HCT116 (cell line): Measurements from ENCODE around the gene ALB. TPM values are rescaled to one million over a fixed set of nuclear protein-coding genes. Genes with fewer than 3 reads are reported as not detected.

Source experiments
- ATAC-seq: fragments of 200-7000 bp; cut with Tn5 transposase; 2 replicates; pipeline ENCODE4 v1.9.1; 2020; ENCODE audit warnings: mild to moderate bottlenecking, moderate library complexity
- BruUV-seq: library from RNA; stranded (reverse); fragments of 400-500 nt; replicated peaks from 2 replicates; lab custom pipeline; 2021; lab: Mats Ljungman, UMichigan
- CTCF ChIA-PET: fragments of 300-600 bp; sonication (Branson Sonifier 250); formaldehyde crosslinking; loops from one replicate; lab custom pipeline; 2021; ENCODE audit warnings: antibody characterized with exemption; lab: Charles Lee
- POLR2A ChIA-PET: fragments of 300-600, 350-600 bp; sonication (Branson Sonifier 250); formaldehyde crosslinking; loops from one replicate; lab custom pipeline; 2021; ENCODE audit warnings: antibody characterized with exemption; lab: Charles Lee
- RAD21 ChIA-PET, 2 experiments: fragments of 300-600 bp; sonication (Branson Sonifier 250); formaldehyde crosslinking; loops; one replicate each; lab custom pipeline; 2023; ENCODE audit warnings: low total read pairs in 2 of 2; ENCODE audit not compliant: uncharacterized antibody in 2 of 2, unreplicated experiment in 2 of 2, low non-redundant PET in 1 of 2; lab: Charles Lee
- DNase-seq: peaks from one replicate; pipeline ENCODE4 v3.0.0-alpha.2; 2010; ENCODE audit warnings: low read depth, low spot score
- H2AFZ ChIP-seq: fragments of 200-600 bp; shearing (Covaris generic), sonication (generic); 2 replicates; pipeline ENCODE4 v1.6.1; 2017; ENCODE audit warnings: low read depth, mixed run types, mixed read lengths, antibody characterized with exemption, low read length; ENCODE audit not compliant: poor library complexity, severe bottlenecking
- H3K27ac ChIP-seq: 2 replicates; pipeline ENCODE4 v1.5.1; 2012; ENCODE audit warnings: low read depth, low read length
- H3K27me3 ChIP-seq: fragments of 200-600 bp; sonication (generic); 2 replicates; pipeline ENCODE4 v1.6.1; 2016; ENCODE audit warnings: mixed run types, low read length, mixed read lengths; ENCODE audit not compliant: insufficient read depth
- H3K36me3 ChIP-seq, 2 experiments: fragments of 200-500 bp in 1 of 2; fragments of 200-600 bp in 1 of 2; sonication (Bioruptor generic) in 1 of 2; sonication (generic) in 1 of 2; 2 replicates each; pipeline versions ENCODE4 v1.5.1 to v1.6.1; 2014 to 2016; ENCODE audit warnings: low read length in 2 of 2, inconsistent platforms in 1 of 2, mixed read lengths in 1 of 2, mixed run types in 1 of 2; ENCODE audit not compliant: insufficient read depth in 2 of 2, control insufficient read depth in 1 of 2
- H3K4me1 ChIP-seq, 2 experiments: fragments of 200-600 bp in 1 of 2; sonication (generic) in 1 of 2; 2 replicates each; pipeline versions ENCODE4 v1.5.1 to v1.6.1; 2012 to 2017; ENCODE audit warnings: low read length in 2 of 2, inconsistent platforms in 1 of 2, mild to moderate bottlenecking in 1 of 2, mixed read lengths in 1 of 2, mixed run types in 1 of 2, moderate library complexity in 1 of 2; ENCODE audit not compliant: insufficient read depth in 2 of 2, control insufficient read depth in 1 of 2
- H3K4me2 ChIP-seq: fragments of 200-600 bp; sonication (generic); 2 replicates; pipeline ENCODE4 v1.6.1; 2017; ENCODE audit warnings: mixed run types, low read length, mixed read lengths
- H3K4me3 ChIP-seq, 2 experiments: fragments of 200-600 bp in 1 of 2; sonication (generic) in 1 of 2; replicated peaks in 1 of 2; 2 replicates each; pipeline ENCODE4 v1.5.1; 2011 to 2016; ENCODE audit warnings: low read length in 2 of 2, control low read depth in 1 of 2, low read depth in 1 of 2, mild to moderate bottlenecking in 1 of 2, mixed read lengths in 1 of 2, mixed run types in 1 of 2
- H3K79me2 ChIP-seq: fragments of 200-600 bp; sonication (generic); 2 replicates; pipeline ENCODE4 v1.6.1; 2017; ENCODE audit warnings: mild to moderate bottlenecking, mixed run types, low read length, moderate library complexity, mixed read lengths; ENCODE audit not compliant: insufficient read depth
- H3K9ac ChIP-seq: fragments of 200-600 bp; sonication (generic); 2 replicates; pipeline ENCODE4 v1.6.1; 2016; ENCODE audit warnings: low read length, mixed read lengths
- H3K9me2 ChIP-seq: fragments of 200-600 bp; sonication (generic), shearing (Covaris generic); 2 replicates; pipeline ENCODE4 v1.6.1; 2017; ENCODE audit warnings: mixed run types, mild to moderate bottlenecking, moderate library complexity; ENCODE audit not compliant: insufficient read depth
- H3K9me3 ChIP-seq, 2 experiments: fragments of 200-500 bp in 1 of 2; fragments of 200-600 bp in 1 of 2; sonication (Bioruptor generic) in 1 of 2; sonication (generic) in 1 of 2; 2 replicates each; pipeline ENCODE4 v1.6.1; 2014 to 2017; ENCODE audit warnings: low read length in 2 of 2, mixed read lengths in 2 of 2, inconsistent platforms in 1 of 2, low read depth in 1 of 2, mild to moderate bottlenecking in 1 of 2, mixed run types in 1 of 2, moderate library complexity in 1 of 2; ENCODE audit not compliant: control insufficient read depth in 1 of 2, insufficient read depth in 1 of 2
- H4K20me1 ChIP-seq: fragments of 200-600 bp; sonication (generic), shearing (Covaris generic); 2 replicates; pipeline ENCODE4 v1.6.1; 2017; ENCODE audit warnings: mixed run types, mild to moderate bottlenecking, moderate library complexity; ENCODE audit not compliant: insufficient read depth
- CBX3 ChIP-seq: IDR thresholded peaks from 2 replicates; pipeline ENCODE4 v1.6.1; 2012; ENCODE audit warnings: low read depth
- CEBPB ChIP-seq: IDR thresholded peaks from 2 replicates; pipeline ENCODE4 v1.6.1; 2012; ENCODE audit warnings: low read depth
- ELF1 ChIP-seq: IDR thresholded peaks from 2 replicates; pipeline ENCODE4 v1.6.1; 2012; ENCODE audit warnings: low read depth, borderline replicate concordance
- EZH2 ChIP-seq: fragments of 200-600 bp; sonication (generic); IDR thresholded peaks from 2 replicates; pipeline ENCODE4 v1.6.1; 2017; ENCODE audit warnings: antibody characterized with exemption, mixed run types
- EZH2phosphoT487 ChIP-seq: fragments of 200-600 bp; IDR thresholded peaks from 2 replicates; pipeline ENCODE4 v1.6.1; 2018; ENCODE audit warnings: antibody characterized with exemption, borderline replicate concordance
- FOSL1 ChIP-seq: IDR thresholded peaks from 2 replicates; pipeline ENCODE4 v1.6.1; 2012; ENCODE audit warnings: low read depth
- POLR2AphosphoS5 ChIP-seq: IDR thresholded peaks from 2 replicates; pipeline ENCODE4 v1.6.1; 2011; ENCODE audit warnings: mild to moderate bottlenecking, low read depth, low read length, moderate library complexity
- RAD21 ChIP-seq: IDR thresholded peaks from 2 replicates; pipeline ENCODE4 v1.6.1; 2012; ENCODE audit warnings: low read depth, mild to moderate bottlenecking
- REST ChIP-seq: IDR thresholded peaks from 2 replicates; pipeline ENCODE4 v1.6.1; 2012; ENCODE audit warnings: low read depth
- SIN3A ChIP-seq: IDR thresholded peaks from 2 replicates; pipeline ENCODE4 v1.6.1; 2012; ENCODE audit warnings: low read depth
- SP1 ChIP-seq: IDR thresholded peaks from 2 replicates; pipeline ENCODE4 v1.6.1; 2012; ENCODE audit warnings: low read depth
- SRF ChIP-seq: IDR thresholded peaks from 2 replicates; pipeline ENCODE4 v1.6.1; 2012; ENCODE audit warnings: low read depth
- TCF7L2 ChIP-seq: IDR thresholded peaks from 2 replicates; pipeline ENCODE4 v1.7.0; 2011; ENCODE audit warnings: borderline replicate concordance, inconsistent platforms; ENCODE audit not compliant: insufficient read depth, insufficient read length; ENCODE audit errors: extremely low read depth
- ZNF274 ChIP-seq: fragments of 200-500 bp; sonication (Bioruptor generic); IDR thresholded peaks from 2 replicates; pipeline ENCODE4 v1.6.1; 2014; ENCODE audit warnings: mild to moderate bottlenecking, low read depth, low read length, inconsistent platforms
- intact Hi-C: fragments of 100-400 bp; cut with micrococcal nuclease; formaldehyde crosslinking; loops from 2 replicates; pipeline ENCODE4 v1.10.0; 2022
- total RNA-seq: library from RNA; stranded (reverse); gene quantifications from one replicate; pipeline ENCODE4 v1.2.1, GENCODE V29; 2021; ENCODE audit not compliant: unreplicated experiment
- TF ChIP-seq, protein P1 (sequence below): IDR thresholded peaks from 2 replicates; pipeline ENCODE4 v1.6.1; 2011; ENCODE audit warnings: mild to moderate bottlenecking, low read length, moderate library complexity; ENCODE audit not compliant: insufficient replicate concordance; ENCODE audit errors: extremely low read depth

The ALB gene
- total RNA-seq, 1 experiment from 2014 or later = 26.7 TPM

DNA sequence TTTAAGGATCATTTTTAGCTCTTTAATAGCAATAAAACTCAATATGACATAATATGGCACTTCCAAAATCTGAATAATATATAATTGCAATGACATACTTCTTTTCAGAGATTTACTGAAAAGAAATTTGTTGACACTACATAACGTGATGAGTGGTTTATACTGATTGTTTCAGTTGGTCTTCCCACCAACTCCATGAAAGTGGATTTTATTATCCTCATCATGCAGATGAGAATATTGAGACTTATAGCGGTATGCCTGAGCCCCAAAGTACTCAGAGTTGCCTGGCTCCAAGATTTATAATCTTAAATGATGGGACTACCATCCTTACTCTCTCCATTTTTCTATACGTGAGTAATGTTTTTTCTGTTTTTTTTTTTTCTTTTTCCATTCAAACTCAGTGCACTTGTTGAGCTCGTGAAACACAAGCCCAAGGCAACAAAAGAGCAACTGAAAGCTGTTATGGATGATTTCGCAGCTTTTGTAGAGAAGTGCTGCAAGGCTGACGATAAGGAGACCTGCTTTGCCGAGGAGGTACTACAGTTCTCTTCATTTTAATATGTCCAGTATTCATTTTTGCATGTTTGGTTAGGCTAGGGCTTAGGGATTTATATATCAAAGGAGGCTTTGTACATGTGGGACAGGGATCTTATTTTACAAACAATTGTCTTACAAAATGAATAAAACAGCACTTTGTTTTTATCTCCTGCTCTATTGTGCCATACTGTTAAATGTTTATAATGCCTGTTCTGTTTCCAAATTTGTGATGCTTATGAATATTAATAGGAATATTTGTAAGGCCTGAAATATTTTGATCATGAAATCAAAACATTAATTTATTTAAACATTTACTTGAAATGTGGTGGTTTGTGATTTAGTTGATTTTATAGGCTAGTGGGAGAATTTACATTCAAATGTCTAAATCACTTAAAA lies 15.3 kb downstream of the ALB start:
- no peaks in the 10 kb centered on the region for H3K9me2 ChIP-seq
- H3K79me2 ChIP-seq = no peaks in the 10 kb centered on the region
- no peaks in the 10 kb centered on the region for H3K9me3 ChIP-seq
- intact Hi-C loops = no loop called here
- ChIA-PET CTCF (no interaction called here), RAD21 (no interaction called here), POLR2A (no interaction called here)
- H3K4me2 ChIP-seq = no peak overlapping the region
- no peak overlapping the region for H3K27ac ChIP-seq
- no peak overlapping the region for H2AFZ ChIP-seq
- TF ChIP-seq ZNF274 (no peak), REST (no peak)
- H3K27me3 ChIP-seq = no peaks in the 10 kb centered on the region
- no TSS peak for BruUV-seq
- no peaks in the 10 kb centered on the region for H4K20me1 ChIP-seq
- DNase-seq (no peak), ATAC-seq (no peak)
- no peak overlapping the region for H3K4me3 ChIP-seq
- H3K4me1 ChIP-seq = no peaks in the 10 kb centered on the region
- H3K9ac ChIP-seq = no peak overlapping the region
- no peaks in the 10 kb centered on the region for H3K36me3 ChIP-seq

DNA sequence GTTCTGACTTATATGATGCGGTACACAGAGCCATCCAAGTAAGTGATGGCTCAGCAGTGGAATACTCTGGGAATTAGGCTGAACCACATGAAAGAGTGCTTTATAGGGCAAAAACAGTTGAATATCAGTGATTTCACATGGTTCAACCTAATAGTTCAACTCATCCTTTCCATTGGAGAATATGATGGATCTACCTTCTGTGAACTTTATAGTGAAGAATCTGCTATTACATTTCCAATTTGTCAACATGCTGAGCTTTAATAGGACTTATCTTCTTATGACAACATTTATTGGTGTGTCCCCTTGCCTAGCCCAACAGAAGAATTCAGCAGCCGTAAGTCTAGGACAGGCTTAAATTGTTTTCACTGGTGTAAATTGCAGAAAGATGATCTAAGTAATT lies 16.5 kb downstream of the ALB start:
- no peaks in the 10 kb centered on the region for H4K20me1 ChIP-seq
- BruUV-seq = no TSS peak
- ChIA-PET POLR2A (no interaction called here), CTCF (no interaction called here), RAD21 (no interaction called here)
- H3K27ac ChIP-seq = no peak overlapping the region
- no peaks in the 10 kb centered on the region for H3K9me3 ChIP-seq
- no peak overlapping the region for H3K4me3 ChIP-seq
- ATAC-seq (no peak), DNase-seq (no peak)
- intact Hi-C loops = no loop called here
- H3K4me1 ChIP-seq = no peaks in the 10 kb centered on the region
- no peak overlapping the region for H3K4me2 ChIP-seq
- H3K79me2 ChIP-seq = no peaks in the 10 kb centered on the region
- no peak overlapping the region for H3K9ac ChIP-seq
- H2AFZ ChIP-seq = no peak overlapping the region
- no peaks in the 10 kb centered on the region for H3K9me2 ChIP-seq
- no peaks in the 10 kb centered on the region for H3K27me3 ChIP-seq
- no peaks in the 10 kb centered on the region for H3K36me3 ChIP-seq
- TF ChIP-seq SIN3A (no peak), TCF7L2 (no peak), EZH2phosphoT487 (no peak), SP1 (no peak), POLR2AphosphoS5 (no peak), FOSL1 (no peak), SRF (no peak), CEBPB (no peak), EZH2 (no peak), RAD21 (no peak), CBX3 (no peak), ZNF274 (no peak), ELF1 (no peak)
- TF ChIP-seq, protein P1, sequence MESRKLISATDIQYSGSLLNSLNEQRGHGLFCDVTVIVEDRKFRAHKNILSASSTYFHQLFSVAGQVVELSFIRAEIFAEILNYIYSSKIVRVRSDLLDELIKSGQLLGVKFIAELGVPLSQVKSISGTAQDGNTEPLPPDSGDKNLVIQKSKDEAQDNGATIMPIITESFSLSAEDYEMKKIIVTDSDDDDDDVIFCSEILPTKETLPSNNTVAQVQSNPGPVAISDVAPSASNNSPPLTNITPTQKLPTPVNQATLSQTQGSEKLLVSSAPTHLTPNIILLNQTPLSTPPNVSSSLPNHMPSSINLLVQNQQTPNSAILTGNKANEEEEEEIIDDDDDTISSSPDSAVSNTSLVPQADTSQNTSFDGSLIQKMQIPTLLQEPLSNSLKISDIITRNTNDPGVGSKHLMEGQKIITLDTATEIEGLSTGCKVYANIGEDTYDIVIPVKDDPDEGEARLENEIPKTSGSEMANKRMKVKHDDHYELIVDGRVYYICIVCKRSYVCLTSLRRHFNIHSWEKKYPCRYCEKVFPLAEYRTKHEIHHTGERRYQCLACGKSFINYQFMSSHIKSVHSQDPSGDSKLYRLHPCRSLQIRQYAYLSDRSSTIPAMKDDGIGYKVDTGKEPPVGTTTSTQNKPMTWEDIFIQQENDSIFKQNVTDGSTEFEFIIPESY = no peak
